Measurements from ENCODE around the gene EXOC7. TPM values are rescaled to one million over a fixed set of nuclear protein-coding genes. Genes with fewer than 3 reads are reported as not detected.
"Not testable (repeated sequence)": the region's sequence is repeated elsewhere in the genome, so short reads cannot be mapped to it uniquely, and the experiment has no call there.

EXOC7 gene
- total and polyA plus RNA-seq, 7 experiments from 2014 or later = 46.6 to 204 (median 121) TPM

DNA sequence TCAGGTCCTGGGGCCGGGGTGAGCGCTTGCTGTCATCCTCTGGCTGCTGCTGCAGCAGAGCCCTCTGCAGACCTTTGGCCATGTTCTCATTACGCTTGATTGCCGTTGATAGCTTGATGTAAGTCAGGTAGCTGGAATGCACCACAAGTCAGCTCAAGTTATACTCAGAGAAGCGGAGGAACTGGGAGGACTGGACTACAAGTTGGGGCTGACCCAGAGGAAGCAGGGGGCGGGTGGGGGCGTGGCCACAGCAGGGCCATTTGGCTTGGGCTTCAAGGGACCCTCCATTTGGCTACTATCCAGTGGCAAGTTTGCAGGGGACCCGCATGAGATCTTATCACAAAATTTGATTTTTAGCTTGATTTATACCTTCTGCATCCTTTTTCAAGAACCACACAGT lies 57.5 kb downstream of the EXOC7 start:
- ChIA-PET CTCF (no interaction called here), POLR2A (interaction anchor here (1.1 kb wide), 1 partner anchor 17 kb away, joined by 3 read pairs; no protein-coding TSS in a partner anchor)
- Histone ChIP-seq H3K4me3 (ENCODE audit: low read length) (no peak overlapping the region), H3K36me3 (ENCODE audit: control insufficient read depth in 2 of 3, insufficient read depth in 3 of 3, low read length in 3 of 3) (peaks cover 20 to 97% (median 45%) of the 10 kb centered on the region in 3 experiments), H3K4me1 (ENCODE audit: control insufficient read depth in 2 of 2, insufficient read depth in 2 of 2, low read length in 2 of 2) (no peaks in the 10 kb centered on the region), H3K9me3 (ENCODE audit: control insufficient read depth in 2 of 3, low read length in 3 of 3) (no peaks in the 10 kb centered on the region), H3K27ac (ENCODE audit: low read depth, low read length) (no peak overlapping the region), H3K27me3 (ENCODE audit: control insufficient read depth in 2 of 2, insufficient read depth in 2 of 2, low read length in 2 of 2) (no peaks in the 10 kb centered on the region)
- H3K4me1 Mint-ChIP-seq = peaks cover 3 to 30% (median 25%) of the 10 kb centered on the region in 7 donors
- DNase-seq (no peak), ATAC-seq (no peak)
- H3K9me3 Mint-ChIP-seq = no peaks in the 10 kb centered on the region
- H3K27ac Mint-ChIP-seq = peak overlapping the region in 2 of 9 donors; percentile 9 to 45
- H3K27me3 Mint-ChIP-seq = no peaks in the 10 kb centered on the region
- H3K36me3 Mint-ChIP-seq = peaks cover 15 to 72% (median 24%) of the 10 kb centered on the region in 5 donors
- H3K4me3 Mint-ChIP-seq = no peak overlapping the region
- intact Hi-C loops (cut with micrococcal nuclease) = no loop called here

DNA sequence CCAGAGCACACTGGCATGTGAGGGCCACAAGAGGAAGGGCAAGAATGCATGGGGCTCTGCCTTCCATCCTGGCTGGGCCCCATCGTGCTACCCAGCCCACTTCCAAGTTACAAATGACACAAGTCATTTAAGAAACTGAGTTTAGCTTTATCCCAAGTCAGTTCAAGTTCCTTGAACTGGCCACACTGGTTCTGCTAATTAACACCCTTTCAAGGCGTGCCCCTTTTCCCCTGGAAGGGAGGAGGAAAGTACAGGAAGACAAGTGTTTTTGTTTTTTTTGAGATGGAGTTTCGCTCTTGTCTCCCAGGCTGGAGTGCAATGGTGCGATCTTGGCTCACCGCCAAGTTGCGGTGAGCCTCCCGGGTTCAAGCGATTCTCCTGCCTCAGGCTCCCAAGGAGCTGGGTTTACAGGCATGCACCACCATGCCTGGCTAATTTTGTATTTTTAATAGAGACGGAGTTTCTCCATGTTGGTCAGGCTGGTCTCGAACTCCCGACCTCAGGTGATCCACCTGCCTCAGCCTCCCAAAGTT lies 59.0 kb downstream of the EXOC7 start:
- H3K4me3 Mint-ChIP-seq; H3K27me3 ChIP-seq (ENCODE audit: control insufficient read depth in 2 of 2, insufficient read depth in 2 of 2, low read length in 2 of 2); intact Hi-C loops (cut with micrococcal nuclease); POLR2A ChIA-PET; H3K9me3 Mint-ChIP-seq; H3K4me1 ChIP-seq (ENCODE audit: control insufficient read depth in 2 of 2, insufficient read depth in 2 of 2, low read length in 2 of 2); DNase-seq; H3K27ac ChIP-seq (ENCODE audit: low read depth, low read length); H3K9me3 ChIP-seq (ENCODE audit: control insufficient read depth in 2 of 3, low read length in 3 of 3); H3K27me3 Mint-ChIP-seq; ATAC-seq; H3K4me3 ChIP-seq (ENCODE audit: low read length): not testable (repeated sequence)
- CTCF ChIA-PET = interaction anchor here (0.6 kb wide), 1 partner anchor 10 kb away, joined by 3 read pairs; no protein-coding TSS in a partner anchor
- Mint-ChIP-seq H3K4me1 (peaks cover 3 to 18% (median 15%) of the 10 kb centered on the region in 7 donors), H3K27ac (peak overlapping the region in 2 of 9 donors; percentile 63 to 68), H3K36me3 (peaks cover 19 to 70% (median 25%) of the 10 kb centered on the region in 5 donors)
- H3K36me3 ChIP-seq (ENCODE audit: control insufficient read depth in 2 of 3, insufficient read depth in 3 of 3, low read length in 3 of 3) = peaks cover 22 to 97% (median 50%) of the 10 kb centered on the region in 3 experiments

DNA sequence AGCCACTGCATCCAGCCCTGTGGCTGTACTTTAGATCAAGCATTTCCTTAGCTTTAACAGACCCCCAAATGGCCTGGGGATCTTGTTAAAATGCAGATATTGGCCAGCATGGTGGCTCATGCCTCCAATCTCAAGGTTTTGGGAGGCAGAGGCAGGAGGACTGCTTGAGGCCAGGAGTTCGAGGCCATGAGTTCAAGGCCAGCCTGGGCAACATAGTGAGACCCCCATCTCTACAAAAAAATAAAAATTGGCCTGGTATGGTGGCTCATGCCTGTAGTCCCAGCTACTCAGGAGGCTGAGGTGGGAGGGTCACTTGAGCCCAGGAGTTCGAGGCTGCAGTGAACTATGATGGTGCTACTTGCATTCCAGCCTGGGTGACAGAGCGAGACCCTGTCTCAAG lies 60.7 kb downstream of the EXOC7 start:
- H3K27me3 ChIP-seq (ENCODE audit: control insufficient read depth in 2 of 2, insufficient read depth in 2 of 2, low read length in 2 of 2); CTCF ChIA-PET; H3K9me3 Mint-ChIP-seq; H3K4me3 ChIP-seq (ENCODE audit: low read length); ATAC-seq; intact Hi-C loops (cut with micrococcal nuclease); H3K4me3 Mint-ChIP-seq; H3K4me1 Mint-ChIP-seq; H3K27me3 Mint-ChIP-seq; H3K27ac ChIP-seq (ENCODE audit: low read depth, low read length); H3K4me1 ChIP-seq (ENCODE audit: control insufficient read depth in 2 of 2, insufficient read depth in 2 of 2, low read length in 2 of 2); H3K9me3 ChIP-seq (ENCODE audit: control insufficient read depth in 2 of 3, low read length in 3 of 3); DNase-seq: not testable (repeated sequence)
- Mint-ChIP-seq H3K27ac (peak overlapping the region in 2 of 9 donors; percentile 17 to 49), H3K36me3 (peaks cover 9 to 71% (median 26%) of the 10 kb centered on the region in 5 donors)
- peaks cover 23 to 96% (median 47%) of the 10 kb centered on the region in 3 experiments for H3K36me3 ChIP-seq (ENCODE audit: control insufficient read depth in 2 of 3, insufficient read depth in 3 of 3, low read length in 3 of 3)
- POLR2A ChIA-PET = interaction anchor here (1.1 kb wide), 1 partner anchor 9 kb away, joined by 3 read pairs; no protein-coding TSS in a partner anchor

DNA sequence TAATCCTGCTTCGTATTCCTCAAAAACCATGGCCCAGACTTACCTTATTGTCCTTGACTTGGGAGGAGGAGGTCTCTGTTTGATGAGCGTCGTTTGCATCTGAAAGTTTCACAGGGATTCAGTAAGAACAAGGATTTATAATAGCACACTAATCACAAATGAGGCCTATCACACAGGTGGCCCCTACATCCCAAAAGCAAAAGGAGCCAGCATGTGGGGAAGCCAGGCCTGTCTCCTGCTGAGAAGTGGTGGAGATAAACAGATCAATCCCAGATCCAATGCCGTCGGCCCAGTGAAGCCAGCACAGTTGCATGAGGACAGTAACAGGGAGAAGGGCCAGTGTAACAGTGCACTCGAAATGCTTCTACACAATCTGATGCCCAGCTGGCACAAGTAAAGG lies 63.2 kb downstream of the EXOC7 start:
- no peak for ATAC-seq
- Histone ChIP-seq H3K9me3 (ENCODE audit: control insufficient read depth in 2 of 3, low read length in 3 of 3) (no peaks in the 10 kb centered on the region), H3K36me3 (ENCODE audit: control insufficient read depth in 2 of 3, insufficient read depth in 3 of 3, low read length in 3 of 3) (peaks cover 24 to 78% (median 38%) of the 10 kb centered on the region in 3 experiments), H3K27ac (ENCODE audit: low read depth, low read length) (no peak overlapping the region), H3K4me3 (ENCODE audit: low read length) (no peak overlapping the region), H3K27me3 (ENCODE audit: control insufficient read depth in 2 of 2, insufficient read depth in 2 of 2, low read length in 2 of 2) (no peaks in the 10 kb centered on the region), H3K4me1 (ENCODE audit: control insufficient read depth in 2 of 2, insufficient read depth in 2 of 2, low read length in 2 of 2) (no peaks in the 10 kb centered on the region)
- Mint-ChIP-seq H3K27ac (peak overlapping the region in 3 of 9 donors; percentile 34 to 65 (median 51)), H3K4me3 (no peak overlapping the region), H3K9me3 (no peaks in the 10 kb centered on the region), H3K36me3 (peaks cover 7 to 62% (median 24%) of the 10 kb centered on the region in 5 donors), H3K4me1 (peaks cover 0 to 10% (median 2%) of the 10 kb centered on the region in 7 donors), H3K27me3 (no peaks in the 10 kb centered on the region)
- DNase-seq = no peak
- intact Hi-C loops (cut with micrococcal nuclease) = no loop called here
- ChIA-PET POLR2A (interaction anchor here (0.8 kb wide), 1 partner anchor 11 kb away, joined by 3 read pairs; no protein-coding TSS in a partner anchor), CTCF (interaction anchor here (1.0 to 2.2 kb wide), 3 partner anchors 21 to 26 kb away, joined by 3 to 7 read pairs (median 4); no protein-coding TSS in a partner anchor)

DNA sequence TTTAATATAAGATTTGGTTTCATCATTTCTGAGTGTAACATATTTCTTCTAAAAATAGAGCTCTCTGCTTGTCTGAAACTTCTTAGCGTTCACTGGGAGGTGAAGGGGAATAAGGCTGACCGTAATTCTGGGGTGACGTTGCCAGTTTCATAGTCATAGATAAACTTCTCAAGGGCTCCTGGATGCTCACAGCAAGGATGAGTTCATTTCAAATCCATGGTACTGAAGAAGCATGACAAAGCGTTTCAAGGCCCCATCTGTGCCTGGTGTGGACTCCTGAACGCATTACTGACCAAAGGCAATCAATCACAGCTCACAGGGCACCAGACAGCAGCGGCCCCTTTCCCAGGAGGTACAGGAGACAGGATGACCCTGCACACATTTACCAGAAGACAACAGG lies 64.5 kb downstream of the EXOC7 start:
- Mint-ChIP-seq H3K9me3 (no peaks in the 10 kb centered on the region), H3K27ac (peak overlapping the region in 4 of 9 donors; percentile 6 to 64 (median 44)), H3K4me1 (peaks cover 0 to 17% (median 7%) of the 10 kb centered on the region in 7 donors), H3K27me3 (no peaks in the 10 kb centered on the region), H3K36me3 (peaks cover 7 to 50% (median 19%) of the 10 kb centered on the region in 5 donors), H3K4me3 (no peak overlapping the region)
- POLR2A ChIA-PET = no interaction called here
- Histone ChIP-seq H3K36me3 (ENCODE audit: control insufficient read depth in 2 of 3, insufficient read depth in 3 of 3, low read length in 3 of 3) (peaks cover 23 to 66% (median 26%) of the 10 kb centered on the region in 3 experiments), H3K4me3 (ENCODE audit: low read length) (no peak overlapping the region), H3K27me3 (ENCODE audit: control insufficient read depth in 2 of 2, insufficient read depth in 2 of 2, low read length in 2 of 2) (no peaks in the 10 kb centered on the region), H3K27ac (ENCODE audit: low read depth, low read length) (no peak overlapping the region), H3K9me3 (ENCODE audit: control insufficient read depth in 2 of 3, low read length in 3 of 3) (no peaks in the 10 kb centered on the region), H3K4me1 (ENCODE audit: control insufficient read depth in 2 of 2, insufficient read depth in 2 of 2, low read length in 2 of 2) (no peaks in the 10 kb centered on the region)
- intact Hi-C loops (cut with micrococcal nuclease) = no loop called here
- CTCF ChIA-PET = interaction anchor here (1.2 kb wide), 1 partner anchor 25 kb away, joined by 4 read pairs; no protein-coding TSS in a partner anchor
- no peak for DNase-seq
- ATAC-seq = no peak

DNA sequence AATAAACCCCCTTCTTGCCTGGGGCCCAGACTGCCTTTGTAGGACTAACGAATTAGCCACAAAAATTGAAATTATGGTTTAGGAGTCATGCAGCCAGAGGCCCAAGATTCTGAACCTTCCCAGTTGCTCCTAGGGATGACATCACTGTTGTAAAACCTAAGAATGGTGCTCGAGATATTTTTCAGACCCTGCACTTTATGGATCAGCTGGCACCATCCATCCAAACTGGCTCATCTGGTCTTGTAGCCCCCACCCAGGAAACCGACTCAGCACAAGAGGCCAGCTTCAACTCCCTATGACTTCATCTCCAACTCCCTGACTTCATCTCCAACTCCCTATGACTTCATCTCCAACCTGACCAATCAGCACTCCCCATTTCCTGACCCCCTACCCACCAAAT lies 65.5 kb downstream of the EXOC7 start:
- Histone ChIP-seq H3K4me1 (ENCODE audit: control insufficient read depth in 2 of 2, insufficient read depth in 2 of 2, low read length in 2 of 2) (no peaks in the 10 kb centered on the region), H3K36me3 (ENCODE audit: control insufficient read depth in 2 of 3, insufficient read depth in 3 of 3, low read length in 3 of 3) (peaks cover 13 to 55% (median 23%) of the 10 kb centered on the region in 3 experiments), H3K9me3 (ENCODE audit: control insufficient read depth in 2 of 3, low read length in 3 of 3) (no peaks in the 10 kb centered on the region), H3K27me3 (ENCODE audit: control insufficient read depth in 2 of 2, insufficient read depth in 2 of 2, low read length in 2 of 2) (no peaks in the 10 kb centered on the region), H3K4me3 (ENCODE audit: low read length) (no peak overlapping the region), H3K27ac (ENCODE audit: low read depth, low read length) (no peak overlapping the region)
- Mint-ChIP-seq H3K27ac (peak overlapping the region in 5 of 9 donors; percentile 47 to 77 (median 62)), H3K4me3 (no peak overlapping the region), H3K27me3 (no peaks in the 10 kb centered on the region), H3K9me3 (no peaks in the 10 kb centered on the region), H3K36me3 (peaks cover 6 to 39% (median 15%) of the 10 kb centered on the region in 5 donors), H3K4me1 (peaks cover 0 to 21% (median 12%) of the 10 kb centered on the region in 7 donors)
- intact Hi-C loops (cut with micrococcal nuclease) = no loop called here
- ChIA-PET CTCF (interaction anchor here (0.7 kb wide), 1 partner anchor 470 kb away, joined by 3 read pairs; no protein-coding TSS in a partner anchor), POLR2A (no interaction called here)
- ATAC-seq (no peak), DNase-seq (no peak)

Measured in naive thymus-derived CD4-positive, alpha-beta T cell (primary cell).